K562 treated with DMSO at 1 percent for 4 hours (cell line): ENCODE results near the gene C17orf67. TPM values are rescaled to one million over a fixed set of nuclear protein-coding genes. Genes with fewer than 3 reads are reported as not detected.

ENCODE experiments used
- total RNA-seq: library from RNA; unstranded; fragments of 300-600 nt; gene quantifications from 2 replicates; pipeline ENCODE4 v1.2.3, GENCODE V29; 2022; ENCODE audit not compliant: insufficient read depth

C17orf67 gene, protein sequence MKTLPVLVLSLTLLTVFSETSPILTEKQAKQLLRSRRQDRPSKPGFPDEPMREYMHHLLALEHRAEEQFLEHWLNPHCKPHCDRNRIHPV
- total RNA-seq: 1.3 TPM in 1 of 2 replicates, not detected in the other

GRCh38 chr17:56833809-56834379 is at the start of gene C17orf67, which contains the start of gene DGKE:
Gene C17orf67, minus strand, starts transcription at chr17:56833920. Its CDS starts 18,110 bp downstream, at chr17:56815810.
Gene DGKE, plus strand, starts transcription at chr17:56834151. Its CDS starts 645 bp downstream, at chr17:56834796.

Other genes starting within 250 kb of the C17orf67 start
- gene NOG, start 240.2 kb downstream of the C17orf67 start, total RNA-seq: not detected in 2 replicates
- 2.3 and 3.2 TPM in 2 replicates for gene DGKE, start 231 bp upstream of the C17orf67 start, total RNA-seq
- gene TRIM25, start 80.1 kb upstream of the C17orf67 start, total RNA-seq: 45.6 and 50.6 TPM in 2 replicates
- gene COIL, start 127.1 kb upstream of the C17orf67 start, total RNA-seq: 13.0 and 14.6 TPM in 2 replicates
- 12.4 and 18.5 TPM in 2 replicates for gene SCPEP1, start 144.2 kb upstream of the C17orf67 start, total RNA-seq